Memory B cell (primary cell): ENCODE measurements around the gene TAS2R39.
A peak's percentile ranks its signal among the peaks of the same experiment; 100 is the strongest.
"Not testable (repeated sequence)": the region's sequence is repeated elsewhere in the genome, so short reads cannot be mapped to it uniquely, and the experiment has no call there.

Experiments
- ATAC-seq: fragments of 150-1000 bp; cut with Tn5 transposase; 2 replicates; pipeline ENCODE4 v1.10.0; 2021; ENCODE audit warnings: low read depth, mild to moderate bottlenecking, moderate library complexity
- DNase-seq, 2 donors: peaks; one replicate each; pipeline ENCODE4 v3.0.0; 2022; ENCODE audit warnings: low spot score in 2 of 2
- H3K27ac Mint-ChIP-seq: one replicate; pipeline ENCODE4 v1.8.0; 2022; ENCODE audit warnings: mild to moderate bottlenecking, moderate library complexity, mixed read lengths
- H3K27me3 Mint-ChIP-seq: one replicate; pipeline ENCODE4 v1.8.0; 2022; ENCODE audit warnings: mixed read lengths
- H3K36me3 Mint-ChIP-seq: one replicate; pipeline ENCODE4 v1.8.0; 2022; ENCODE audit warnings: mild to moderate bottlenecking, mixed read lengths
- H3K4me1 Mint-ChIP-seq: one replicate; pipeline ENCODE4 v1.8.0; 2022; ENCODE audit warnings: mixed read lengths
- H3K4me3 Mint-ChIP-seq: one replicate; pipeline ENCODE4 v1.8.0; 2022; ENCODE audit warnings: mild to moderate bottlenecking, moderate library complexity, mixed read lengths
- H3K9me3 Mint-ChIP-seq: one replicate; pipeline ENCODE4 v1.8.0; 2022; ENCODE audit warnings: mixed read lengths

TAS2R39 gene

DNA sequence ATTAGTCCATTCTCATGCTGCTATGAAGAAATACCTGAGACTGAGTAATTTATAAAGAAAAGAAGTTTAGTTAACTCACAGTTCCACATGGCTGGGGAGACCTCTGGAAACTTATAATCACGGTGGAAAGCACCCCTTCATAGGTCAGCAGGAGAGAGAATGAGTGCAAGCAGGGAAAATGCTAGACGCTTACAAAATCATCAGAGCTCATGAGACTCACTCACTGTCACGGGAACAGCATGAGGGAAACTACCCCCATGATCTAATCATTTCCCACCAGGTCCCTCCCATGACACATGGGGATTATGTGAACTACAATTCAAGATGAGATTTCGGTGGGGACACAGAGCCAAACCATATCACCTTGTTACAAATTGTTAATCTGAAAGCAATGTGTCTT, 15.8 kb downstream of the TAS2R39 start:
- H3K4me3 Mint-ChIP-seq = no peak overlapping the region
- peaks cover 1% of the 10 kb centered on the region for H3K27me3 Mint-ChIP-seq
- DNase-seq = no peak
- no peak overlapping the region for H3K27ac Mint-ChIP-seq
- no peaks in the 10 kb centered on the region for H3K4me1 Mint-ChIP-seq
- peak; percentile 31 for ATAC-seq
- peaks cover 2% of the 10 kb centered on the region for H3K9me3 Mint-ChIP-seq
- peaks cover 1% of the 10 kb centered on the region for H3K36me3 Mint-ChIP-seq

DNA sequence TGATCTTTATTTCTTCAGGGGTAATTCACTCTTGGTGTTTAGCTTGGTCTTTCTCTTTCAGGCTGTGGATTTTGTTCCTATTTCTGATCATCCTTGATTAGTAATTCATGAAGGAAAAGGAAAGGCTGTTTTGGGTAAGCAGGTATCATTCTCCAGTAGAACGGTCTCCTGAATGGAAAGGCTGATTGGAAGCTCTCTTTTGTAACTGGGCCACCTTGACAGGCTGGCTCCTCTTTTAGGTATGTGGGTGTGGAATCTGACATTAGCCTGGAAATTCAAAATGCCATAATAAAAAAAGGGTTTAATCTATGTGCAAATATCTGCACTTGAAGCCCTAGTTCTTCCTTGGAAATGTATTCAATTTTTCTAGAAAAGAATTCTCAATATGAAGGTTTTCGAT, 18.9 kb downstream of the TAS2R39 start:
- no peak for ATAC-seq
- no peak for DNase-seq
- Mint-ChIP-seq H3K27me3 (peaks cover 1% of the 10 kb centered on the region), H3K9me3 (peaks cover 2% of the 10 kb centered on the region), H3K27ac (no peak overlapping the region), H3K4me3 (no peak overlapping the region), H3K36me3 (peaks cover 1% of the 10 kb centered on the region), H3K4me1 (peaks cover 16% of the 10 kb centered on the region)

DNA sequence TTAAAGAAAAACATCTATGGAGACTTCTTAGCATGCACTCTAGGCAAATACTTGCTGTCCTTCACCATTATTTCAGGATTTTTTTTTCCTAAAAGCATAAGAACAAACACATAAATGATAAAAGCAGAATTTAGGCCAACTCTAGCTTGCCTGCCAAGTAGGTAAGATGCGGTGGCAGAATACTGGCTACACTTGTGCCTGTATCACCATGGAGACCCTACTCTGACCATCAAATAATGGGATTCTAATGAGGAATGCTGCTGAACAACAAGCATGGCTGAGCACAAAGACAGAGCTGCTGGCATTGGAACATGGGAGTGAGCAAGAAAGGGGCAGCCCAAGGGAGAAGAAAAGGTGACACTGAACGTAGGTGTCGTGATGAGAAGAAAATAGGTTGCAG, 20.2 kb downstream of the TAS2R39 start:
- Mint-ChIP-seq H3K4me1 (peaks cover 16% of the 10 kb centered on the region), H3K36me3 (peaks cover 1% of the 10 kb centered on the region), H3K9me3 (peaks cover 2% of the 10 kb centered on the region), H3K27me3 (peaks cover 1% of the 10 kb centered on the region), H3K27ac (no peak overlapping the region), H3K4me3 (no peak overlapping the region)
- DNase-seq = no peak
- no peak for ATAC-seq

DNA sequence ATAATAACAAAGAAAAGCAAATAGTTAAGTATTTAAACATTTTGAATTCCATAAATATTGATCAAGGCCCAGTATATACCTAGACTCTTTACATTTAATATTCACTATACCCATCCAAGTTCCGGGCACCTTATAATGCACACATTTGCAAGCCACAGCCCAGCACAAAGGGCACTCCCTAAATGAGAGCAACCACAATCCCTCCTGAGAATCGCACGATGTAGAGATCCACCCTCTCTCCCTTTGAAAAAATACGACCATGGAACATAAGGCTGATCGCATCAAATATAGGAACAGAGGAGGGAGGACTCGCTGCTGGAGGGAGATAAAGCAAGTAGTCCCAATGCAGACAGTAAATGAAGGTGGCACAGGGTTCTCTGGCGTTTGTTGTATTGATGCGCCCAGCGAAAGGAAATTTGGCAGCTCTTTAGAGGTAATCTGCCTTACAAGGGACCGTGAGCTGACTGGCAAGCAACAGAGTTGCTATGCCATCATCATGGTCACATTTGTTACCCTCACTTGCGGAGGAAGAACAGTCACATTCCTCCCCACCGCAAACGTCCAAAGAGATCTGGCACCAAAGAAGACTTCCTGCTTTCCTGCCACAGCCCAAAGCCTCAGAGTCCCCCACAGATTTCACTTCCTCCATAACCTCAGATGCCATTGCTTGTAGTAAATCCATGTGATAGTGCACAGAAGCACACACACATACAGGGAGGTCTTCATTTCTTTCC, 22.5 kb downstream of the TAS2R39 start:
- no peaks in the 10 kb centered on the region for H3K36me3 Mint-ChIP-seq
- H3K27me3 Mint-ChIP-seq = peaks cover 1% of the 10 kb centered on the region
- DNase-seq (peak; percentile 27 to 53), ATAC-seq (peak; percentile 95)
- peaks cover 16% of the 10 kb centered on the region for H3K4me1 Mint-ChIP-seq
- peak overlapping the region; percentile 68 for H3K27ac Mint-ChIP-seq
- no peaks in the 10 kb centered on the region for H3K9me3 Mint-ChIP-seq
- H3K4me3 Mint-ChIP-seq = peak overlapping the region; percentile 2

DNA sequence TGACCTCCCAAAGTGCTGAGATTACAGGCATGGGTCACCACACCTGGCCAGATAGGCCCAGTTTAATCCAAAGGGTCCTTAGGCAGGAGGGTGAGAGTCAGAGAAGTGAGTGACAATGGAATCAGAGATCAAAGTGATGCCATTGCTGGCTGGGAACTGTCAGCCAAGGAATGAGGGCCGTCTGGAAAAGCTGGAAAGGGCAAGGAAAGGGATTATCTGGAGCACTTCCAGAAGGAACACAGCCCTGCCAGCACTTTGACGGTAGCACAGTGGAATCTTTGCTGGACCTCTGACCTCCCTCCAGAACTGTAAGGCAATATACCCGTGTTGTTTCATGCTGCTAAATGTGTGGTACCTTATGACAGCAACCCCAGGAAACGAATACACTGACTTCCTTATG, 27.3 kb downstream of the TAS2R39 start:
- Mint-ChIP-seq H3K36me3 (peaks cover 4% of the 10 kb centered on the region), H3K27me3 (no peaks in the 10 kb centered on the region), H3K27ac (no peak overlapping the region), H3K4me1 (peaks cover 17% of the 10 kb centered on the region), H3K9me3 (peaks cover 4% of the 10 kb centered on the region), H3K4me3 (no peak overlapping the region)
- ATAC-seq = no peak
- no peak for DNase-seq

DNA sequence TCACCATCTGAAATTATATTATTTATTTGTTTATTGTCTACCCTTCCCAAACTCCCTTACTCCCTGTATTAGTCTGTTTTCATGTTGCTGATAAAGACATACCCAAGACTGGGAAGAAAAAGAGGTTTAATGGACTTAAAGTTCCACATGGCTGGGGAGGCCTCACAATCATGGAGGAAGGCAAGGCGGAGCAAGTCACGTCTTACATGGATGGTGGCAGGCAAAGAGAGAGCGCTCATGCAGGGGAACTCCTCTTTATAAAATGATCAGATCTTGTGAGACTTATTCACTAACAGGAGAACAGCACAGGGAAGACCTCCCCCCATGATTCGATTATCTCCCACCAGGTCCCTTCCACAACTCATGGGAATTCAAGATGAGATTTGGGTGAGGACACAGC, 30.3 kb downstream of the TAS2R39 start:
- not testable (repeated sequence) for DNase-seq, H3K36me3 Mint-ChIP-seq, H3K27me3 Mint-ChIP-seq

DNA sequence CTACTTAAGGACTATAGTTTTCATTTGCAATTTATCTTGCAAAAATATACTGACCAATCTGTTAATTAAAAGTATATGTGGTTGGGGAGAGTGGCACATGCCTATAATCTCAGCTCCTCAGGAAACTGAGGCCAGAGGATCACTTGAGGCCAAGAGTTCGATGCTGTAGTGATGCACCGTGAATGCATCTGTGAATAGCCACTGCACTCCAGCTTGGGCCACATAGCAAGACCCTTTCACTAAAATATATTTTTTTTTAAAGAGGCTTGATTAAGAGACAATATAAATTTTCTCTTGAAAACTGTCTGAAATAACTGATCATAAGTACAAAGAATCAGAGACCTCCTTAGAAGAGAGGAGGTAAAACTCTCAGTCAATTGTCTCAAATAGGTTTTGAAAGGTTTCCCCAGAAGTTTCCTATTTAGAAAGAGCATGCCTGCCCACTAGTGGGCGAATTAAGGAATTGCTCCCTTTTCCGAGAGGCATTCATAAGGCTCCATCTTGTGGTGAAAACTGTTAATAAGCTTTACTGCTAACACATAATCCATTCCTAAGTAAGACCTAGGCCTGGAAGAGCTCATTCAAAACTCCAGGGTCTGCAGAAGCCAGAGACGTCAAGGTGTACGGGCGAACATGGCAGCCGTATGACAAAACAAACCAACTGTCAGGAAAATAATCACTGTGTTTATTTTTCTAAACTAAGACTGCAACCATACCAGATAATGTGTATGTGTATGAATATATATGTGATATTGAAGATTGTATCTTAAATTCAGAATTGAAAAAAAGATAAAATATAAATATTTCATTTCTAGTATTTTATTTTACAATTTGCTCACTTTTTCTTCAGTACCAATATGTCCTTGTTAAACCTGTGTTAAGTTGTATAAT, 31.8 kb downstream of the TAS2R39 start:
- Mint-ChIP-seq H3K9me3 (peaks cover 4% of the 10 kb centered on the region), H3K4me3 (no peak overlapping the region), H3K4me1 (peaks cover 8% of the 10 kb centered on the region), H3K27me3 (no peaks in the 10 kb centered on the region), H3K36me3 (peaks cover 4% of the 10 kb centered on the region), H3K27ac (no peak overlapping the region)
- peak; percentile 78 for ATAC-seq
- peak; percentile 53 to 77 for DNase-seq

More for the DNA sequence above, 30.3 kb downstream of the TAS2R39 start:
- H3K4me3 Mint-ChIP-seq, ATAC-seq, H3K27ac Mint-ChIP-seq, H3K4me1 Mint-ChIP-seq, H3K9me3 Mint-ChIP-seq: not testable (repeated sequence)

DNA sequence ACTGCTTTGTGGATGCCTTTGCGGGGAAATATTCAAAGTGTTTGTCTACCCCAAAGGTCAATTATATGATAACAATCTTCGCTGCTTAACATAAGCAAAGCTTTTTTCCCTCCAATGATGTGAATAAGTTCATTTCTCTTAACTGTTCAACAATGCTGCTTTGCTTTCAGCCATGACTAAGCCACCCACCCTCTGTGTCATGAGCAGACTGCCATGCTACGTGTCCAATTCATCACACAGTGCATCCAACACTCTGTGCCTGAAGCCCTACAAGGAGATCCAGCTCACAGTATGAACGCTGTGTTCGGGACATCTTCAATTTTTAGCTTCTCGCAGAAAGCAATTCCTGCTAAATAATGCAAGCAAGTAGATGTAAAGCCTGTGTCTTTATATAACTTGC, 32.9 kb downstream of the TAS2R39 start:
- H3K4me3 Mint-ChIP-seq = no peak overlapping the region
- peaks cover 4% of the 10 kb centered on the region for H3K9me3 Mint-ChIP-seq
- no peak for ATAC-seq
- peaks cover 8% of the 10 kb centered on the region for H3K4me1 Mint-ChIP-seq
- no peak for DNase-seq
- H3K27me3 Mint-ChIP-seq = no peaks in the 10 kb centered on the region
- no peak overlapping the region for H3K27ac Mint-ChIP-seq
- peaks cover 4% of the 10 kb centered on the region for H3K36me3 Mint-ChIP-seq

DNA sequence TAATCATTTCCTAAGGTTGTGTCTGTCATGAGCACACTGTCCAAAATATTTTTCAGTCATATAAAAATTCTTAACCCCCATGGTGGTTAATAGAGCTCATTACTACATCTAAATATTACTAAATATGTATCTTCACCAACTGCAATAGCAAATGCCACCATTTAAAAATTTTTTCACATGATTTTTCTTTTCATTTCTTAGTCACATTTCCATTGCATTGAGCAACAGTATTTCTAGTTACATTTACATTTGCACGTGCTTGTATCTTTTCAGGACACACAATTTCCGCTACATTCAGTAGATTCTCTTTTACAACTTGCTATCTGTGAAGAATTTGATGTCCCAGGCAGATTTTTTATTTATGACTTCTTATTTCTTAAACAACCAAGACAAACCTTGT, 33.5 kb downstream of the TAS2R39 start:
- no peaks in the 10 kb centered on the region for H3K27me3 Mint-ChIP-seq
- no peak for DNase-seq
- no peak overlapping the region for H3K4me3 Mint-ChIP-seq
- H3K27ac Mint-ChIP-seq = no peak overlapping the region
- H3K9me3 Mint-ChIP-seq = peaks cover 3% of the 10 kb centered on the region
- peaks cover 8% of the 10 kb centered on the region for H3K4me1 Mint-ChIP-seq
- no peak for ATAC-seq
- H3K36me3 Mint-ChIP-seq = peaks cover 3% of the 10 kb centered on the region

DNA sequence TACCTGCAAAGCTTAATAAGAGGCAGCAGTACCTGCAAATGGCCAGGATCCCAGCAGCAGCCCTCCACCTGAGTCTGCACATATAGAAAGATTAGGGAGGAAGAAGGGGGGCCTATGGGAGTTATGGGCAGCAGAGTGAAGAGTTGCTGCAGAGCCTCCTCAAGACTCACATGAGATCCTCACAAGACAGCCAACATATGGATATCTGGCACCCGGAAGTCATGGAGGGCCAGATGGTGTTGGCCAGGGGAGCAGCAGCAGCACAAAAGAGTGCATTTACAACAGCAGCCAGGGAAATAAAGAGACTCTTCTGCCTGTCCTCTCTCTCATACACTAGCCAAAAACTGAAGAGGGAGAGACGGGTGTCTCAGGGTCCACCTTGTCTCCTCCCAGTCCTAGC, 34.6 kb downstream of the TAS2R39 start:
- no peaks in the 10 kb centered on the region for H3K36me3 Mint-ChIP-seq
- DNase-seq = no peak
- H3K4me1 Mint-ChIP-seq = peaks cover 9% of the 10 kb centered on the region
- no peak for ATAC-seq
- H3K27ac Mint-ChIP-seq = no peak overlapping the region
- no peaks in the 10 kb centered on the region for H3K9me3 Mint-ChIP-seq
- H3K4me3 Mint-ChIP-seq = no peak overlapping the region
- peaks cover 5% of the 10 kb centered on the region for H3K27me3 Mint-ChIP-seq

DNA sequence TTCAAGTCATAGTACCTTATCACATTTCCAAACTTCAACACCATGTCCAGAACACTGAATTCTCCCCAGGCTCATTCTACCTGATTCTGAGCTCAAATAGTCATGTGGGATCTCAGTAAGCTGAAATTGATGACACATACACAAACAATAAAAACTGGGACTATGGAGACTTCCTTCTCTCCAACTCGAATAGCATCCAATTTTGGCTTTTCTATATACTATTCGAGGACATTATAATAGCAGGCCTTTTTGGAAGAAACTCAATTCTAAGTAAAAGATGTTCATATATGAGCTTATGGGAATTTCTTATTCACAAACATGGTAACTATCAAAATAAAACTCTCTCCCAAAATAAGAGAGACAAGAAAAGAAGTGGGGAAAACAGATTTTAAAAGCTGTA, 38.1 kb downstream of the TAS2R39 start:
- Mint-ChIP-seq H3K27ac (no peak overlapping the region), H3K9me3 (no peaks in the 10 kb centered on the region), H3K27me3 (peaks cover 12% of the 10 kb centered on the region), H3K4me3 (no peak overlapping the region), H3K4me1 (peaks cover 2% of the 10 kb centered on the region), H3K36me3 (no peaks in the 10 kb centered on the region)
- no peak for ATAC-seq
- no peak for DNase-seq

DNA sequence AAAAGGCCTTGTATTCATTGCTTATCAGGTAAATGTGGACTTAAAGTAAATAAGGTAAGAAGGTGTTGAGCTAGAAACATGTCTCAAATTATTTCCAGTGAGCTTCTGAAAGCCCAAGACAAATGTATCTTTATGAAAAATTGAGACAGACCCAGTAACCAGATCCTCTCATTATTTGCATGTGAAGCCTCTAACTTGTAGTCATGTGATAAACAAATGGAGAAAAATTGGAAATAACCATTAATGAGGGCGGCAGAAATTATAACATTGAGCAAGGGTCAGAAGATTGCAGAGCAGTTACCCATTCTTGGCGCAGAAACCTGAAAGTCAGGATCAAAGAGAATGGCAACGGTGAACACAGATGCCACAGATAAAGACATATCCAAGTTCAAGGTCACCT, 38.5 kb downstream of the TAS2R39 start, which contains the start of gene TAS2R40:
TSS of gene TAS2R40 (plus strand) at position 301 of the 400 bp plus-strand sequence. CDS start at position 343, 42 bp downstream.
- no peak within 1 kb of the TSS for H3K4me3 Mint-ChIP-seq

DNA sequence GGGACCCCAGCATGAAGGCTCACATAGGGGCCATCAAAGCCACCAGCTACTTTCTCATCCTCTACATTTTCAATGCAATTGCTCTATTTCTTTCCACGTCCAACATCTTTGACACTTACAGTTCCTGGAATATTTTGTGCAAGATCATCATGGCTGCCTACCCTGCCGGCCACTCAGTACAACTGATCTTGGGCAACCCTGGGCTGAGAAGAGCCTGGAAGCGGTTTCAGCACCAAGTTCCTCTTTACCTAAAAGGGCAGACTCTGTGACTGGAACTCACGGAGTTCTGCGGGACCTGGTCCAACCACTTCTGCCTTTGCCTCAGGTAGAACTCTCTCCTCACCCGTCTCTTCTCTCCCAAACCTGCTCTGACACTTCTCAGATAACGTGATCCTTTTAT, 39.6 kb downstream of the TAS2R39 start:
- ATAC-seq (peak; percentile 42), DNase-seq (no peak)
- H3K27ac Mint-ChIP-seq = no peak overlapping the region
- H3K4me1 Mint-ChIP-seq = peaks cover 2% of the 10 kb centered on the region
- no peaks in the 10 kb centered on the region for H3K9me3 Mint-ChIP-seq
- H3K27me3 Mint-ChIP-seq = peaks cover 12% of the 10 kb centered on the region
- H3K4me3 Mint-ChIP-seq = no peak overlapping the region
- no peaks in the 10 kb centered on the region for H3K36me3 Mint-ChIP-seq

More for the DNA sequence above, 38.5 kb downstream of the TAS2R39 start, which contains the start of gene TAS2R40:
- H3K9me3 Mint-ChIP-seq = no peaks in the 10 kb centered on the region
- H3K36me3 Mint-ChIP-seq = no peaks in the 10 kb centered on the region
- H3K4me1 Mint-ChIP-seq = peaks cover 2% of the 10 kb centered on the region
- H3K27ac Mint-ChIP-seq = no peak within 1 kb of the TSS
- no peak for ATAC-seq
- DNase-seq = no peak
- peaks cover 12% of the 10 kb centered on the region for H3K27me3 Mint-ChIP-seq

DNA sequence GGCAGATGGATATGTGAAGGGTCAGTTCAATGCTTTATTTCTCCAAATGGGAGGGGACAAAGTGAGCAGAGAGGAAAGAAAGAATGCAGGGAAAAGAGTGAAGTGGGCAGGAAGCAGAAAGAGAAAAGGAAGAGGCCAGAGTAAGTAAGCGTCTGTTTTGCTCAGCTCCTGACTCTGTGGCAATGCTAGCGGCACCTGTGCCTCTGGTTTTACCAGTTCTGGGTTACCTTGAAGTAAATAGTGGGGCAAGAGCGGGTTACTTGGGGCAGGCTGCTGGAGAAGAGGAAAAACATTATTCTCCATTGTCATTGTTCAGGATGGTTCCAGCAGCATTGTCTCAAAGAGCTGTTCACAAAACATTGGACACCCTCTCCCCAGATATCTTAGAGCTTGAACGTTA, 40.6 kb downstream of the TAS2R39 start:
- H3K36me3 Mint-ChIP-seq = no peaks in the 10 kb centered on the region
- peaks cover 12% of the 10 kb centered on the region for H3K27me3 Mint-ChIP-seq
- H3K4me1 Mint-ChIP-seq = peaks cover 2% of the 10 kb centered on the region
- ATAC-seq = no peak
- no peak overlapping the region for H3K4me3 Mint-ChIP-seq
- no peak for DNase-seq
- no peak overlapping the region for H3K27ac Mint-ChIP-seq
- no peaks in the 10 kb centered on the region for H3K9me3 Mint-ChIP-seq
